K562 (cell line): Measurements from ENCODE around the gene RPP25. TPM values are rescaled to one million over a fixed set of nuclear protein-coding genes. Genes with fewer than 3 reads are reported as not detected.
A peak's percentile ranks its signal among the peaks of the same experiment; 100 is the strongest.

ENCODE experiments used
- BACH1 ChIP-seq: fragments of 200-800 bp; sonication (Bioruptor generic); IDR thresholded peaks from 2 replicates; pipeline ENCODE4 v1.6.1; 2016; ENCODE audit warnings: missing genetic modification characterization, missing compliant biosample characterization
- CREM ChIP-seq: IDR thresholded peaks from 2 replicates; pipeline ENCODE4 v1.6.1; 2014; ENCODE audit warnings: antibody characterized with exemption, low read depth
- E2F5 ChIP-seq: sonication (generic); formaldehyde crosslinking; IDR thresholded peaks from 2 replicates; pipeline ENCODE4 v1.8.0; 2022; ENCODE audit warnings: mild to moderate bottlenecking, missing genetic modification reagents
- EP400 ChIP-seq: fragments of 450-650 bp; IDR thresholded peaks from 2 replicates; pipeline ENCODE4 v1.6.1; 2017; ENCODE audit warnings: antibody characterized with exemption, mild to moderate bottlenecking, moderate library complexity
- ETV5 ChIP-seq: sonication (generic); formaldehyde crosslinking; IDR thresholded peaks from 2 replicates; pipeline ENCODE4 v1.4.0; 2020; ENCODE audit warnings: low read depth, mild to moderate bottlenecking, missing genetic modification reagents
- GABPB1 ChIP-seq: sonication (generic); formaldehyde crosslinking; IDR thresholded peaks from 2 replicates; pipeline ENCODE4 v1.8.0; 2022; ENCODE audit warnings: mild to moderate bottlenecking, missing genetic modification reagents
- LARP7 ChIP-seq: fragments of 450-650 bp; IDR thresholded peaks from 2 replicates; pipeline ENCODE4 v1.6.1; 2016
- MIER1 ChIP-seq: fragments of 450-650 bp; IDR thresholded peaks from 2 replicates; pipeline ENCODE4 v1.6.1; 2016; ENCODE audit warnings: antibody characterized with exemption, mild to moderate bottlenecking, low read depth
- MLLT1 ChIP-seq, 2 experiments: fragments of 450-650 bp; IDR thresholded peaks; 2 replicates each; pipeline ENCODE4 v1.6.1; 2016
- NRF1 ChIP-seq, 2 experiments: fragments of 450-650 bp; IDR thresholded peaks in 1 of 2; conservative IDR thresholded peaks in 1 of 2; 2 replicates each; pipeline ENCODE4 v1.6.1; 2014; ENCODE audit warnings: mild to moderate bottlenecking in 2 of 2
- PBX2 ChIP-seq, 2 experiments: IDR thresholded peaks in 1 of 2; conservative IDR thresholded peaks in 1 of 2; 2 replicates each; pipeline ENCODE4 v1.6.1; 2016; ENCODE audit warnings: low read depth in 2 of 2, mild to moderate bottlenecking in 1 of 2, missing compliant biosample characterization in 1 of 2, missing genetic modification characterization in 1 of 2, moderate library complexity in 1 of 2
- RAD51 ChIP-seq: fragments of 450-650 bp; IDR thresholded peaks from 2 replicates; pipeline ENCODE4 v1.7.1; 2016; ENCODE audit warnings: low read depth, mild to moderate bottlenecking, borderline replicate concordance
- RNF219 ChIP-seq: fragments of 250-450 bp; sonication (Bioruptor Pico); IDR thresholded peaks from 2 replicates; pipeline ENCODE4 v1.5.0; 2022; ENCODE audit warnings: mild to moderate bottlenecking
- SP2 ChIP-seq: IDR thresholded peaks from 2 replicates; pipeline ENCODE4 v1.6.1; 2011; ENCODE audit warnings: mild to moderate bottlenecking, low read depth, low read length, moderate library complexity; ENCODE audit not compliant: poor library complexity, severe bottlenecking; ENCODE audit errors: extremely low read depth
- SRSF3 ChIP-seq: fragments of 200-400 bp; formaldehyde crosslinking; IDR thresholded peaks from 2 replicates; pipeline ENCODE4 v1.6.1; 2016; ENCODE audit warnings: mild to moderate bottlenecking, low read length, moderate library complexity; ENCODE audit not compliant: insufficient read depth
- SUPT5H ChIP-seq: fragments of 450-650 bp; IDR thresholded peaks from 2 replicates; pipeline ENCODE4 v1.6.1; 2016
- TAF7 ChIP-seq: fragments of 450-650 bp; IDR thresholded peaks from 2 replicates; pipeline ENCODE4 v1.6.1; 2016; ENCODE audit warnings: missing genetic modification characterization, missing compliant biosample characterization
- ZBTB7A ChIP-seq: IDR thresholded peaks from 2 replicates; pipeline ENCODE4 v1.6.1; 2011; ENCODE audit warnings: low read depth, mild to moderate bottlenecking, low read length, moderate library complexity, borderline replicate concordance; ENCODE audit not compliant: control insufficient read depth
- ZNF146 ChIP-seq: IDR thresholded peaks from one replicate; pipeline ENCODE4 v1.6.1; 2018; ENCODE audit warnings: missing compliant biosample characterization; ENCODE audit not compliant: unreplicated experiment
- ZNF263 ChIP-seq: sonication (generic); formaldehyde crosslinking; IDR thresholded peaks from 2 replicates; pipeline ENCODE4 v1.8.0; 2022; ENCODE audit warnings: mild to moderate bottlenecking, missing genetic modification reagents, borderline replicate concordance
- polyA plus RNA-seq, 8 experiments: library from polyadenylated mRNA; depleted of rRNA in 4 of 8; stranded (reverse) in 5 of 8; unstranded in 3 of 8; fragments of >200 nt; fragmentation: Nextera tagmentation in 2 of 8; fragmentation: Illumina TruSeq in 1 of 8; extraction: Ambion mirVana in 2 of 8; extraction: Trizol in 1 of 8; gene quantifications; 2 replicates each; pipeline versions ENCODE4 v1.2.1 to v1.2.3, GENCODE V29; 2011 to 2014; ENCODE audit warnings: inconsistent platforms in 1 of 8, missing spikeins in 1 of 8
- total RNA-seq, 7 experiments: library from RNA; depleted of rRNA in 6 of 7; stranded (reverse); fragments of >200 nt in 6 of 7; fragmentation: Illumina TruSeq in 2 of 7; extraction: Trizol in 2 of 7; gene quantifications; 2 replicates each; pipeline versions ENCODE4 v1.2.1 to v1.2.3, GENCODE V29; 2011 to 2021; ENCODE audit warnings: low replicate concordance in 1 of 7

The RPP25 gene
- total and polyA plus RNA-seq, 9 of the 15 experiments (the other 6 are each of a cell fraction or from before 2014, with no cell fraction given) = 1.1 to 12.3 (median 5.6) TPM

GRCh38 chr15:74955796-74956647 is 550 bp downstream of the RPP25 start (continued):
- no peak for TF ChIP-seq SP2
- no peak for TF ChIP-seq RNF219 (CRISPR knock-in tag)
- peak; percentile 85 for TF ChIP-seq CREM
- TF ChIP-seq SUPT5H = no peak
- TF ChIP-seq ZBTB7A = peak; percentile 29; the same call in 1 of the 2 replicates
- peak; percentile 34 for TF ChIP-seq ZNF146
- TF ChIP-seq PBX2 (CRISPR knock-in tag; IDR thresholded peaks at IDR 0.05; ENCODE audit: low read depth) = no peak
- no peak for TF ChIP-seq PBX2 (tag; conservative IDR thresholded peaks at IDR 0.05; ENCODE audit: low read depth)
- no peak for TF ChIP-seq MIER1
- TF ChIP-seq EP400 = peak; percentile 91
- TF ChIP-seq MLLT1 (IDR thresholded peaks at IDR 0.05) = 0 out of 4 replicates have a peak, but pooled peaks of 1 of the 2 experiments have one; percentile 36
- TF ChIP-seq NRF1 (conservative IDR thresholded peaks at IDR 0.05 in 1 of 2, IDR thresholded peaks at IDR 0.05 in 1 of 2) = peak; percentile 63 to 73
- TF ChIP-seq SRSF3 = no peak
- peak; percentile 89 for TF ChIP-seq GABPB1 (CRISPR knock-in tag)
- TF ChIP-seq ZNF263 (CRISPR knock-in tag) = peak; percentile 93
- no peak for TF ChIP-seq BACH1
- TF ChIP-seq E2F5 = peak; percentile 100
- TF ChIP-seq LARP7 = no peak
- TF ChIP-seq ETV5 = peak; percentile 92
- no peak for TF ChIP-seq TAF7 (tag)
- TF ChIP-seq RAD51 = peak; percentile 79
